ENCODE results near the gene SYNM. TPM values are rescaled to one million over a fixed set of nuclear protein-coding genes. Genes with fewer than 3 reads are reported as not detected.
"Not testable (repeated sequence)": the region's sequence is repeated elsewhere in the genome, so short reads cannot be mapped to it uniquely, and the experiment has no call there.

The SYNM gene
- polyA plus RNA-seq, 1 experiment, result 1.8 TPM

DNA sequence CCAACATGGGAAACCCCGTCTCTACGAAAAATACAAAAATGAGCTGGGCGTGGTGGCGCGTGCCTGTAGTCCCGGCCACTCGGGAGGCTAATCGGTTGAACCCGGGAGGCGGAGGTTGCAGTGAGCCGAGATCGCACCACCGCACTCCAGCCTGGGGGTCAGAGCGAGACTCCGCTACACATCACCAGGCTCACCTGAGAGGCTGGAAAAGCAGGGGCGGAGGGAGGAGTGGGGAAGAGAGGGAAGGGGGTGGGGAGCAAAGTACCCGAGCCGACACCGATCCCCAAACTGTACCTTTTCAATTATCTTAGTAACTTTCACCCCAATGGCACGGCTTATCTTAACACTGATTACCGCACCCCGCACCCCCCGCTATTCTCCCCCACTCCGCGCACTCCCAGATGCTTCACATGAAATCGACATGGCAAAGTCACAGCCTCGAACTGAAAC, 46.4 kb upstream of the SYNM start:
- POLR2A ChIA-PET, result no interaction called here
- TF ChIP-seq, protein P1, sequence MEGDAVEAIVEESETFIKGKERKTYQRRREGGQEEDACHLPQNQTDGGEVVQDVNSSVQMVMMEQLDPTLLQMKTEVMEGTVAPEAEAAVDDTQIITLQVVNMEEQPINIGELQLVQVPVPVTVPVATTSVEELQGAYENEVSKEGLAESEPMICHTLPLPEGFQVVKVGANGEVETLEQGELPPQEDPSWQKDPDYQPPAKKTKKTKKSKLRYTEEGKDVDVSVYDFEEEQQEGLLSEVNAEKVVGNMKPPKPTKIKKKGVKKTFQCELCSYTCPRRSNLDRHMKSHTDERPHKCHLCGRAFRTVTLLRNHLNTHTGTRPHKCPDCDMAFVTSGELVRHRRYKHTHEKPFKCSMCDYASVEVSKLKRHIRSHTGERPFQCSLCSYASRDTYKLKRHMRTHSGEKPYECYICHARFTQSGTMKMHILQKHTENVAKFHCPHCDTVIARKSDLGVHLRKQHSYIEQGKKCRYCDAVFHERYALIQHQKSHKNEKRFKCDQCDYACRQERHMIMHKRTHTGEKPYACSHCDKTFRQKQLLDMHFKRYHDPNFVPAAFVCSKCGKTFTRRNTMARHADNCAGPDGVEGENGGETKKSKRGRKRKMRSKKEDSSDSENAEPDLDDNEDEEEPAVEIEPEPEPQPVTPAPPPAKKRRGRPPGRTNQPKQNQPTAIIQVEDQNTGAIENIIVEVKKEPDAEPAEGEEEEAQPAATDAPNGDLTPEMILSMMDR (IDR thresholded peaks at IDR 0.05; ENCODE audit: insufficient read depth, low read depth, low read length), result no peak
- CTCF ChIA-PET, result interaction anchor here (0.7 to 4.4 kb wide), 15 partner anchors 9 to 537 kb away, joined by 3 to 21 read pairs (median 6); no protein-coding TSS in a partner anchor
- DNase-seq (ENCODE audit: low read depth), result no peak
- H3K36me3 ChIP-seq (ENCODE audit: control insufficient read depth, insufficient read depth, low read length), result no peaks in the 10 kb centered on the region
- H3K27me3 ChIP-seq (ENCODE audit: control insufficient read depth, insufficient read depth, low read length), result peaks cover 1% of the 10 kb centered on the region; the same call in 1 of the 2 replicates
- H3K4me3 ChIP-seq (ENCODE audit: low read depth, low read length), result peak overlapping the region; percentile 29

DNA sequence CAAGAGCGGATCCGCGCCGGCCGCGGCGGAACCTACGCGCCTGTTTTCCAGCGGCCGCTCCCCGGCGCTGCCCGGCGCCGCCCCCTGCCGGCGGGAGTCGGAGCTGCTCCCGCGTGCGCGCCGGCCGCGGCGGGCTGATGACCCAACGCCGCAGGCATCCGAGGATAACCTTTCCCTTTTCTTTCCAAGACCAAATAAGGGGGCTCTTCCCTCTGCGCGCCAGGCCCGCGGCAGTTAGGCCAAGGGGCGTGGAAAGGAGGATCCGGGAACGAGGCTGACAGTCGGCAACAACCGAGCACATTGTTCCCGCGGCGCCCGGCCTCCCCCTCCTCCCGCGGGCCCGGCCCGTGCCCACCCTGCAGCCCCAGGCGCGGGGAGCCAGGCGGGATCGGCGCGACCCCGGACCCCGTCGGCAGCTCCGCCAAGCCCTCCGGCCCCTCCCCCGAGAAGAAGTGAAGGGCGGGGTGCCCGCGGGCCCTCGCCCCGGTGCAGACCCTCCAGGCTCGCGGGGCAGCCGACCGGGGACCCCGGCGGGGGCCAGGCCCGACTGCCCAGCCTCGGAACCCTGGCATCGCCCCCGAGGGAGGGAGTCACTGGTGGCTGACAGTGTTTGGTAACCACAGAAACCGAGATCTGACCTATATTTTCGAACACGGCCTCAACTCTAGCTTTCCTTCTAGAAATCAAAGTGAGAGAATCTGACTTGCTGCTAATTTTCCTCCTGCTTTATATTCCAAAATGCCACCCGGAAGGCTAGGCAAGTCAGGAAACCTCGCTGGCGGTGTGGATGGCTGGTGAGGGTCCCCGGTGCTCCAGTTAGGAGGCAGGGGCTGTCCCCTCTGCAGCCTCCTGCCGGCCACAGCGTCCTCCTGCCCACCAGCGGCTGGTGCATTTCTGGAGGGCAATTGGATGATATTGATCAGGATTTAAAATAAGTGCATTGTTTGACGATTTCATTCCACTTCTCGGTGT, 45.6 kb upstream of the SYNM start:
- ChIA-PET POLR2A (interaction anchor here (0.6 kb wide), 2 partner anchors 12 to 554 kb away, joined by 3 read pairs; no protein-coding TSS in a partner anchor), CTCF (interaction anchor here (0.6 to 4.4 kb wide), 19 partner anchors 9 to 538 kb away, joined by 3 to 21 read pairs (median 4); no protein-coding TSS in a partner anchor)
- Histone ChIP-seq H3K4me3 (ENCODE audit: low read depth, low read length) (peak overlapping the region; percentile 41), H3K27me3 (ENCODE audit: control insufficient read depth, insufficient read depth, low read length) (peaks cover 1% of the 10 kb centered on the region; the same call in 1 of the 2 replicates), H3K36me3 (ENCODE audit: control insufficient read depth, insufficient read depth, low read length) (no peaks in the 10 kb centered on the region)
- TF ChIP-seq, protein P1 (IDR thresholded peaks at IDR 0.05; ENCODE audit: insufficient read depth, low read depth, low read length), result peak; percentile 47
- DNase-seq (ENCODE audit: low read depth), result peak; percentile 49

DNA sequence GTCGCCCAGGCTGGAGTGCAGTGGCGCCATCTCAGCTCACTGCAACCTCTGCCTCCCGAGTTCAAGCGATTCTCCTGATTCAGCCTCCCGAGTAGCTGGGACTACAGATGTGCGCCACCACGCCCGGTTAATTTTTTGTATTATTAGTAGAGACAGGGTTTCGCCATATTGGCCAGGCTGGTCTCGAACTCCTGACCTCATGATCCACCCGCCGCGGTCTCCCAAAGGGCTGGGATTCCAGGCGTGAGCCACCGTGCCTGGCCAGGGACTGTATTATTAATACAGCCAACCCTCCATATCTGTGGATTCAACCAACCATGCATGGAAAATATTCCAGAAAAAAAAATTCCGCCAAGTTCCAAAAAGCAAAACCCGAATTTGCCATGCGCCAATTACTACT, 44.7 kb upstream of the SYNM start:
- H3K27me3 ChIP-seq (ENCODE audit: control insufficient read depth, insufficient read depth, low read length); H3K36me3 ChIP-seq (ENCODE audit: control insufficient read depth, insufficient read depth, low read length); DNase-seq (ENCODE audit: low read depth); H3K4me3 ChIP-seq (ENCODE audit: low read depth, low read length); POLR2A ChIA-PET: not testable (repeated sequence)
- CTCF ChIA-PET, result interaction anchor here (1.8 to 3.0 kb wide), 3 partner anchors 11 to 283 kb away, joined by 6 to 21 read pairs (median 11); no protein-coding TSS in a partner anchor

DNA sequence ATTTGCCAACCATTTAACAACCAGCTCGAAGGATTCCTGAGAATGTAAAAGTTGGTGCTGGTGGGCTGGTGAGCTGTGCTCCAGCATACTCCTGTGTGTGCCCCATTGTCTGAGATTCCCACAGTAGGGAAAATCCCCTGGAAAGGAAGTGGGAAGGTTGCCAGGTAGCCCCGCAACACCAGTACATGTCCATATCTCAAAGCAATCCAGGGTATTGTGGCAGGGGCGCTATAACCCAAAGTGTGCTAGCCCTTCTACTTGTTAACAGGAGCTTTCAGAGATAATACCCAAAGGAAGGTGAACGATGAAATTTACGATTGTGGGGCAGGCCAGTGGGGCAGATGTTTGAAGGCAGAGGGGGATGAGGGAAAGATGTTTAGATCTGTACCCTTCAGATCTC, 42.7 kb upstream of the SYNM start:
- POLR2A ChIA-PET, result no interaction called here

DNA sequence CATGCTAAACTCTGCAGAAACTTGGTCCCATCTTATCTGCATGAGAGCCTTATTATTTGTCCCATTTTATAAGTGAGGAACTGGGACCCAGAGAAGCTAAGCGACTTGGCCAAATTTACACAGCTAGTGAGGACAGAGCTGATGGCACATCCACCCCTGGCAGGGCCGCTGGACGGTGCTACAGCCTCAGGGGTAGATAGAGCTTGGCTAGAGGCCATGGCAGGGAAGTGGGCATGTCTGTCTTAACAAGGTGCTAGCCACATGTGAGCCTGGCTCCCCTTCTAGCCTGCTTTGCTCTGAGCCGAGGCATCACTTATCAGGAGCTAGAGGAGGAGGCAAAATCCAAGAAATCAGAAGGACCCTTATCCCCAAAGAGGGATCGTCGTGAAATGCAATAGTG, 36.7 kb upstream of the SYNM start:
- Histone ChIP-seq H3K36me3 (ENCODE audit: control insufficient read depth, insufficient read depth, low read length) (no peaks in the 10 kb centered on the region), H3K27me3 (ENCODE audit: control insufficient read depth, insufficient read depth, low read length) (no peaks in the 10 kb centered on the region; the same call in 1 of the 2 replicates), H3K4me3 (ENCODE audit: low read depth, low read length) (no peak overlapping the region)
- ChIA-PET POLR2A (interaction anchor here (0.6 kb wide), 1 partner anchor 665 kb away, joined by 9 read pairs; the partner anchor contains the start of gene LYSMD4), CTCF (interaction anchor here (1.2 to 1.9 kb wide), 3 partner anchors 32 to 625 kb away, joined by 3 to 7 read pairs (median 5); no protein-coding TSS in a partner anchor)
- TF ChIP-seq, protein P1 (IDR thresholded peaks at IDR 0.05; ENCODE audit: insufficient read depth, low read depth, low read length), result no peak
- DNase-seq (ENCODE audit: low read depth), result no peak

More for the DNA sequence above, 42.7 kb upstream of the SYNM start:
- Histone ChIP-seq H3K36me3 (ENCODE audit: control insufficient read depth, insufficient read depth, low read length) (no peaks in the 10 kb centered on the region), H3K27me3 (ENCODE audit: control insufficient read depth, insufficient read depth, low read length) (peaks cover 1% of the 10 kb centered on the region; the same call in 1 of the 2 replicates), H3K4me3 (ENCODE audit: low read depth, low read length) (no peak overlapping the region)
- TF ChIP-seq, protein P1 (IDR thresholded peaks at IDR 0.05; ENCODE audit: insufficient read depth, low read depth, low read length), result no peak
- no peak for DNase-seq (ENCODE audit: low read depth)
- CTCF ChIA-PET, result interaction anchor here (0.9 to 1.9 kb wide), 6 partner anchors 9 to 543 kb away, joined by 3 to 10 read pairs (median 4); no protein-coding TSS in a partner anchor

Data from BJ (cell line).